A673 (cell line): ENCODE results near the gene ADGRA1. TPM values are rescaled to one million over a fixed set of nuclear protein-coding genes. Genes with fewer than 3 reads are reported as not detected.

ENCODE experiments used
- BruUV-seq: library from RNA; stranded (reverse); fragments of 400-500 nt; replicated peaks from 2 replicates; lab custom pipeline; 2021; lab: Mats Ljungman, UMichigan
- CTCF ChIA-PET: fragments of 300-600 bp; sonication (Branson Sonifier 250); formaldehyde crosslinking; loops from one replicate; lab custom pipeline; 2022; ENCODE audit warnings: antibody characterized with exemption; lab: Charles Lee
- POLR2A ChIA-PET: fragments of 300-600 bp; sonication (Branson Sonifier 250); formaldehyde crosslinking; loops from one replicate; lab custom pipeline; 2022; ENCODE audit warnings: antibody characterized with exemption; ENCODE audit not compliant: low non-redundant PET; lab: Charles Lee
- DNase-seq: peaks from one replicate; pipeline ENCODE4 v3.0.0-alpha.2; 2015; ENCODE audit warnings: low spot score
- H3K27ac ChIP-seq: fragments of 200-600 bp; sonication (generic); 2 replicates; pipeline ENCODE4 v1.5.1; 2016; ENCODE audit warnings: mixed run types, low read depth, mild to moderate bottlenecking, mixed read lengths, antibody characterized with exemption, low read length; ENCODE audit not compliant: poor library complexity, severe bottlenecking
- H3K27me3 ChIP-seq: fragments of 200-600 bp; sonication (generic); replicated peaks from 2 replicates; pipeline ENCODE4 v1.6.1; 2017; ENCODE audit warnings: mixed run types, low read depth, mild to moderate bottlenecking, mixed read lengths, antibody characterized with exemption, low read length; ENCODE audit not compliant: insufficient read depth, poor library complexity
- H3K36me3 ChIP-seq: fragments of 200-600 bp; sonication (generic); 2 replicates; pipeline ENCODE4 v1.6.1; 2016; ENCODE audit warnings: mixed run types, mild to moderate bottlenecking, mixed read lengths, antibody characterized with exemption, low read length; ENCODE audit not compliant: insufficient read depth, poor library complexity, severe bottlenecking
- H3K4me1 ChIP-seq: fragments of 200-600 bp; sonication (generic); 2 replicates; pipeline ENCODE4 v1.6.1; 2017; ENCODE audit warnings: mixed run types, mild to moderate bottlenecking, mixed read lengths, antibody characterized with exemption, low read length; ENCODE audit not compliant: insufficient read depth, poor library complexity, severe bottlenecking
- H3K4me3 ChIP-seq: fragments of 200-600 bp; sonication (generic); 2 replicates; pipeline ENCODE4 v1.5.1; 2016; ENCODE audit warnings: low read depth, mixed run types, mild to moderate bottlenecking, mixed read lengths, low read length; ENCODE audit not compliant: poor library complexity, severe bottlenecking
- H3K9me3 ChIP-seq: fragments of 200-600 bp; sonication (generic); 2 replicates; pipeline ENCODE4 v1.6.1; 2016; ENCODE audit warnings: mixed run types, low read depth, mild to moderate bottlenecking, mixed read lengths, antibody characterized with exemption, low read length; ENCODE audit not compliant: poor library complexity, severe bottlenecking
- CTCF ChIP-seq: fragments of 300-800, 200-600 bp; sonication (generic); conservative IDR thresholded peaks from 2 replicates; pipeline ENCODE4 v1.5.1; 2017; ENCODE audit warnings: low read depth, mild to moderate bottlenecking, antibody characterized with exemption, low read length, moderate library complexity, mixed read lengths
- EZH2 ChIP-seq: fragments of 200-600 bp; sonication (generic); IDR thresholded peaks from 2 replicates; pipeline ENCODE4 v1.6.1; 2017; ENCODE audit warnings: borderline replicate concordance, low read depth, mild to moderate bottlenecking, mixed read lengths, antibody characterized with exemption, low read length; ENCODE audit not compliant: poor library complexity, severe bottlenecking
- intact Hi-C: fragments of 100-400 bp; cut with micrococcal nuclease; formaldehyde crosslinking; loops from one replicate; pipeline ENCODE4 v1.10.0; 2022; ENCODE audit not compliant: unreplicated experiment
- total RNA-seq: library from RNA; stranded (reverse); gene quantifications from 2 replicates; pipeline ENCODE4 v1.2.3, GENCODE V29; 2021

ADGRA1 gene
- total RNA-seq, 1 experiment from 2014 or later = 0.82 TPM

GRCh38 chr10:133121479-133121878, 33.8 kb downstream of the ADGRA1 start:
- no peaks in the 10 kb centered on the region for H3K9me3 ChIP-seq
- no peak for DNase-seq
- no peak overlapping the region for H3K4me3 ChIP-seq
- CTCF ChIA-PET = no interaction called here
- BruUV-seq = no TSS peak
- H3K36me3 ChIP-seq = no peaks in the 10 kb centered on the region
- H3K4me1 ChIP-seq = no peaks in the 10 kb centered on the region
- H3K27ac ChIP-seq = no peak overlapping the region
- intact Hi-C loops = loop anchor here (5.0 to 10.0 kb wide), 4 partner anchors 187 to 467 kb away; no protein-coding TSS in a partner anchor
- H3K27me3 ChIP-seq = peaks cover 9% of the 10 kb centered on the region
- POLR2A ChIA-PET = no interaction called here
- TF ChIP-seq EZH2 (no peak), CTCF (no peak)

GRCh38 chr10:133122171-133122935, 34.6 kb downstream of the ADGRA1 start:
- H3K27ac ChIP-seq = no peak overlapping the region
- TF ChIP-seq EZH2 = no peak
- TF ChIP-seq CTCF = no peak
- no peak for DNase-seq
- POLR2A ChIA-PET = no interaction called here
- CTCF ChIA-PET = no interaction called here
- BruUV-seq = no TSS peak
- H3K4me3 ChIP-seq = no peak overlapping the region
- H3K9me3 ChIP-seq = no peaks in the 10 kb centered on the region
- intact Hi-C loops = loop anchor here (5.0 to 10.0 kb wide), 4 partner anchors 188 to 468 kb away; no protein-coding TSS in a partner anchor
- H3K4me1 ChIP-seq = no peaks in the 10 kb centered on the region
- H3K27me3 ChIP-seq = peaks cover 9% of the 10 kb centered on the region
- H3K36me3 ChIP-seq = no peaks in the 10 kb centered on the region

GRCh38 chr10:133123050-133123745, 35.5 kb downstream of the ADGRA1 start:
- no peaks in the 10 kb centered on the region for H3K9me3 ChIP-seq
- BruUV-seq = no TSS peak
- ChIA-PET POLR2A (no interaction called here), CTCF (no interaction called here)
- H3K27me3 ChIP-seq = peaks cover 9% of the 10 kb centered on the region
- no peaks in the 10 kb centered on the region for H3K36me3 ChIP-seq
- DNase-seq = no peak
- H3K4me3 ChIP-seq = no peak overlapping the region
- no peak overlapping the region for H3K27ac ChIP-seq
- intact Hi-C loops = loop anchor here (5.0 to 10.0 kb wide), 4 partner anchors 188 to 468 kb away; no protein-coding TSS in a partner anchor
- H3K4me1 ChIP-seq = no peaks in the 10 kb centered on the region
- TF ChIP-seq CTCF (no peak), EZH2 (no peak)
